Esophagus squamous epithelium (tissue), 4 donors: ENCODE results near the gene LEFTY2.
"Not testable (repeated sequence)": the region's sequence is repeated elsewhere in the genome, so short reads cannot be mapped to it uniquely, and the experiment has no call there.

ENCODE experiments used
- CTCF ChIP-seq, 6 experiments: fragments of 450-650 bp in 4 of 6; fragments of 200-600 bp in 2 of 6; sonication (generic) in 2 of 6; IDR thresholded peaks; one replicate each; pipeline ENCODE4 v1.5.1; 2016 to 2019; ENCODE audit warnings: antibody characterized with exemption in 6 of 6, mild to moderate bottlenecking in 4 of 6, moderate library complexity in 4 of 6
- POLR2A ChIP-seq, 4 donors: fragments of 450-650 bp; IDR thresholded peaks; one replicate each; pipeline ENCODE4 v1.6.1; 2017; ENCODE audit warnings: antibody characterized with exemption in 4 of 4, mild to moderate bottlenecking in 4 of 4, moderate library complexity in 3 of 4

GRCh38 chr1:225929462-225929861, 11.6 kb downstream of the LEFTY2 start:
- not testable (repeated sequence) for TF ChIP-seq CTCF, POLR2A (IDR thresholded peaks at IDR 0.05)
